ENCODE results near the gene BTBD8. TPM values are rescaled to one million over a fixed set of nuclear protein-coding genes. Genes with fewer than 3 reads are reported as not detected.

Gene BTBD8
- total RNA-seq, 1 experiment from 2014 or later, result 2.8 TPM

- TF ChIP-seq ZBTB33 (IDR thresholded peaks at IDR 0.05; ENCODE audit: extremely low read depth, insufficient replicate concordance, low read length), result no peak
Measured at GRCh38 chr1:92118826-92119225, 38.7 kb downstream of the BTBD8 start (continued).

DNA sequence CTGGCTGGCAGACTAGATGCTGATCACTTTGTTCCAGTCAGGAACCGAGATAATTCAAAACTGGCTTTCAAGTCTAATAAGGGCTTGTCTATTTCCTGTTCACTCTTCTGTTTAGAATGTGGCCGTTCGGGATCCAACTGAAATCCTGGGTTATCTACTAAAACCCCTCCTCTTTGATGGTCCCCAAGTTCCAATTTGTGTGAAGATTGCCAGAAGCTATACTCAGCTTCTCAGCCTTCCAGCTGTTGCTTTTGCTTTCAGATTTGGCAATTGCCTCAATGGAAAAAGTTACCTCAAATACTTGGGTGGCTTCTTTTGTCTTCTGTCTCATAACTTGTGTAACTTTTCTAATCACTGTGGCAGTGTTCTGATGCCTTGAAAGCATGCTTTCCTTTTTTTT, 43.7 kb downstream of the BTBD8 start:
- Histone ChIP-seq H3K4me1 (ENCODE audit: control insufficient read depth in 1 of 2, insufficient read depth in 2 of 2, low read length in 2 of 2) (no peaks in the 10 kb centered on the region), H3K4me2 (ENCODE audit: low read length) (no peak overlapping the region), H3K9me2 (ENCODE audit: insufficient read depth) (0 out of 2 replicates have a peak, but pooled peaks cover 2% of the 10 kb centered on the region), H3K27ac (ENCODE audit: low read depth, low read length) (no peak overlapping the region), H3K9me3 (ENCODE audit: control insufficient read depth in 1 of 2, insufficient read depth in 1 of 2, low read depth in 1 of 2, low read length in 2 of 2) (no peaks in the 10 kb centered on the region), H3K36me3 (ENCODE audit: control insufficient read depth in 1 of 2, insufficient read depth in 2 of 2, low read length in 2 of 2) (no peaks in the 10 kb centered on the region), H2AFZ (ENCODE audit: low read depth, low read length, poor library complexity, severe bottlenecking) (no peak overlapping the region), H3K79me2 (ENCODE audit: insufficient read depth, low read length) (no peaks in the 10 kb centered on the region), H4K20me1 (ENCODE audit: insufficient read depth) (no peaks in the 10 kb centered on the region), H3K4me3 (replicated peaks in 1 of 2; ENCODE audit: low read depth in 1 of 2, low read length in 2 of 2) (no peak overlapping the region), H3K9ac (ENCODE audit: low read length) (no peak overlapping the region), H3K27me3 (ENCODE audit: insufficient read depth, low read length) (no peaks in the 10 kb centered on the region)
- no TSS peak for BruUV-seq (replicated peaks)
- ChIA-PET RAD21 (ENCODE audit: low non-redundant PET in 1 of 2, low total read pairs in 2 of 2, uncharacterized antibody in 2 of 2, unreplicated experiment in 2 of 2) (no interaction called here), CTCF (no interaction called here), POLR2A (no interaction called here)
- DNase-seq (ENCODE audit: low read depth, low spot score), result no peak
- intact Hi-C loops (cut with micrococcal nuclease), result no loop called here
- no peak for ATAC-seq
- TF ChIP-seq YY1 (IDR thresholded peaks at IDR 0.05; ENCODE audit: extremely low read depth, insufficient replicate concordance, low read depth, low read length), result no peak
- no peak for TF ChIP-seq CEBPB (IDR thresholded peaks at IDR 0.05; ENCODE audit: low read depth)
- no peak for TF ChIP-seq ZBTB33 (IDR thresholded peaks at IDR 0.05; ENCODE audit: extremely low read depth, insufficient replicate concordance, low read length)
- TF ChIP-seq CTCF (IDR thresholded peaks at IDR 0.05 in 2 of 3, conservative IDR thresholded peaks at IDR 0.05 in 1 of 3; ENCODE audit: borderline replicate concordance in 1 of 3, insufficient read depth in 1 of 3, low read depth in 2 of 3, low read length in 2 of 3), result no peak
- TF ChIP-seq POLR2A (IDR thresholded peaks at IDR 0.05; ENCODE audit: borderline replicate concordance, extremely low read depth, insufficient read depth, insufficient read length), result no peak
- no peak for TF ChIP-seq CBX3 (IDR thresholded peaks at IDR 0.05; ENCODE audit: low read depth)
- no peak for TF ChIP-seq RAD21 (IDR thresholded peaks at IDR 0.05; ENCODE audit: low read depth)
- no peak for TF ChIP-seq EGR1 (IDR thresholded peaks at IDR 0.05; ENCODE audit: low read depth)
- no peak for TF ChIP-seq POLR2AphosphoS5 (IDR thresholded peaks at IDR 0.05; ENCODE audit: low read depth, low read length)

Data from HCT116 (cell line).